Breast epithelium (tissue), 3 donors: ENCODE results near the gene CAPRIN2.

ENCODE experiments used
- CTCF ChIP-seq, 3 donors: fragments of 450-650 bp; IDR thresholded peaks; one replicate each; pipeline ENCODE4 v1.5.1; 2016 to 2017; ENCODE audit warnings: antibody characterized with exemption in 3 of 3, mild to moderate bottlenecking in 3 of 3, moderate library complexity in 3 of 3
- POLR2A ChIP-seq: fragments of 450-650 bp; IDR thresholded peaks from one replicate; pipeline ENCODE4 v1.6.1; 2016; ENCODE audit warnings: antibody characterized with exemption, mild to moderate bottlenecking, moderate library complexity

GRCh38 chr12:30779178-30779577 lies 24.4 kb upstream of the CAPRIN2 start:
- TF ChIP-seq CTCF (IDR thresholded peaks at IDR 0.05) (no peak), POLR2A (no peak)
